ENCODE data around the gene OR52I2.
A peak's percentile ranks its signal among the peaks of the same experiment; 100 is the strongest.

OR52I2 gene
- 0 reads per million in 3 donors for total RNA-seq

GRCh38 chr11:4581443-4581842, at the start of gene OR52I2:
Gene OR52I2 (plus strand): TSS chr11:4581743.
- Histone ChIP-seq H3K9me3 (ENCODE audit: control insufficient read depth, low read length) (no peaks in the 10 kb centered on the region), H3K27ac (ENCODE audit: insufficient read depth, low read length, poor library complexity, severe bottlenecking) (no peak within 1 kb of the TSS), H3K36me3 (ENCODE audit: control insufficient read depth, insufficient read depth, low read length) (no peaks in the 10 kb centered on the region), H3K27me3 (replicated peaks; ENCODE audit: control insufficient read depth, insufficient read depth, low read length, poor library complexity, severe bottlenecking) (no peaks in the 10 kb centered on the region), H3K4me3 (ENCODE audit: insufficient read depth, low read depth, low read length, poor library complexity, severe bottlenecking) (no peak within 1 kb of the TSS), H3K4me1 (ENCODE audit: control insufficient read depth, insufficient read depth, low read length, poor library complexity, severe bottlenecking) (no peaks in the 10 kb centered on the region)
- DNase-seq: no peak

- H3K4me3 ChIP-seq (ENCODE audit: insufficient read depth, low read depth, low read length, poor library complexity, severe bottlenecking): no peak overlapping the region
- peak; percentile 4 to 12 (median 9) for DNase-seq
- H3K36me3 ChIP-seq (ENCODE audit: control insufficient read depth, insufficient read depth, low read length): no peaks in the 10 kb centered on the region
- no peaks in the 10 kb centered on the region for H3K9me3 ChIP-seq (ENCODE audit: control insufficient read depth, low read length)
- H3K4me1 ChIP-seq (ENCODE audit: control insufficient read depth, insufficient read depth, low read length, poor library complexity, severe bottlenecking): no peaks in the 10 kb centered on the region
- H3K27ac ChIP-seq (ENCODE audit: insufficient read depth, low read length, poor library complexity, severe bottlenecking): no peak overlapping the region
- H3K27me3 ChIP-seq (replicated peaks; ENCODE audit: control insufficient read depth, insufficient read depth, low read length, poor library complexity, severe bottlenecking): no peaks in the 10 kb centered on the region
Observed at GRCh38 chr11:4539603-4540219, 41.8 kb upstream of the OR52I2 start.

GRCh38 chr11:4541071-4541470, 40.5 kb upstream of the OR52I2 start:
- H3K4me3 ChIP-seq (ENCODE audit: insufficient read depth, low read depth, low read length, poor library complexity, severe bottlenecking): no peak overlapping the region
- H3K27me3 ChIP-seq (replicated peaks; ENCODE audit: control insufficient read depth, insufficient read depth, low read length, poor library complexity, severe bottlenecking): no peaks in the 10 kb centered on the region
- H3K36me3 ChIP-seq (ENCODE audit: control insufficient read depth, insufficient read depth, low read length): no peaks in the 10 kb centered on the region
- no peak for DNase-seq
- no peaks in the 10 kb centered on the region for H3K4me1 ChIP-seq (ENCODE audit: control insufficient read depth, insufficient read depth, low read length, poor library complexity, severe bottlenecking)
- H3K9me3 ChIP-seq (ENCODE audit: control insufficient read depth, low read length): no peaks in the 10 kb centered on the region
- no peak overlapping the region for H3K27ac ChIP-seq (ENCODE audit: insufficient read depth, low read length, poor library complexity, severe bottlenecking)

- no peaks in the 10 kb centered on the region for H3K9me3 ChIP-seq (ENCODE audit: control insufficient read depth, low read length)
- DNase-seq: no peak
- H3K4me1 ChIP-seq (ENCODE audit: control insufficient read depth, insufficient read depth, low read length, poor library complexity, severe bottlenecking): no peaks in the 10 kb centered on the region
- H3K4me3 ChIP-seq (ENCODE audit: insufficient read depth, low read depth, low read length, poor library complexity, severe bottlenecking): no peak overlapping the region
- H3K27me3 ChIP-seq (replicated peaks; ENCODE audit: control insufficient read depth, insufficient read depth, low read length, poor library complexity, severe bottlenecking): no peaks in the 10 kb centered on the region
- no peaks in the 10 kb centered on the region for H3K36me3 ChIP-seq (ENCODE audit: control insufficient read depth, insufficient read depth, low read length)
- no peak overlapping the region for H3K27ac ChIP-seq (ENCODE audit: insufficient read depth, low read length, poor library complexity, severe bottlenecking)
Observed at GRCh38 chr11:4543561-4543960, 38.0 kb upstream of the OR52I2 start.

GRCh38 chr11:4544891-4545290, 36.7 kb upstream of the OR52I2 start, which contains the start of gene OR52M1:
Gene OR52M1 (plus strand): TSS chr11:4545191. CDS start chr11:4545191, 0 bp downstream.
- H3K9me3 ChIP-seq (ENCODE audit: control insufficient read depth, low read length): no peaks in the 10 kb centered on the region
- no peaks in the 10 kb centered on the region for H3K27me3 ChIP-seq (replicated peaks; ENCODE audit: control insufficient read depth, insufficient read depth, low read length, poor library complexity, severe bottlenecking)
- DNase-seq: no peak
- H3K36me3 ChIP-seq (ENCODE audit: control insufficient read depth, insufficient read depth, low read length): no peaks in the 10 kb centered on the region
- no peaks in the 10 kb centered on the region for H3K4me1 ChIP-seq (ENCODE audit: control insufficient read depth, insufficient read depth, low read length, poor library complexity, severe bottlenecking)
- H3K4me3 ChIP-seq (ENCODE audit: insufficient read depth, low read depth, low read length, poor library complexity, severe bottlenecking): no peak within 1 kb of the TSS
- no peak within 1 kb of the TSS for H3K27ac ChIP-seq (ENCODE audit: insufficient read depth, low read length, poor library complexity, severe bottlenecking)

GRCh38 chr11:4546878-4547277, 34.7 kb upstream of the OR52I2 start:
- no peaks in the 10 kb centered on the region for H3K4me1 ChIP-seq (ENCODE audit: control insufficient read depth, insufficient read depth, low read length, poor library complexity, severe bottlenecking)
- H3K27ac ChIP-seq (ENCODE audit: insufficient read depth, low read length, poor library complexity, severe bottlenecking): no peak overlapping the region
- H3K36me3 ChIP-seq (ENCODE audit: control insufficient read depth, insufficient read depth, low read length): no peaks in the 10 kb centered on the region
- DNase-seq: no peak
- H3K9me3 ChIP-seq (ENCODE audit: control insufficient read depth, low read length): no peaks in the 10 kb centered on the region
- no peak overlapping the region for H3K4me3 ChIP-seq (ENCODE audit: insufficient read depth, low read depth, low read length, poor library complexity, severe bottlenecking)
- no peaks in the 10 kb centered on the region for H3K27me3 ChIP-seq (replicated peaks; ENCODE audit: control insufficient read depth, insufficient read depth, low read length, poor library complexity, severe bottlenecking)

- no peak overlapping the region for H3K4me3 ChIP-seq (ENCODE audit: insufficient read depth, low read depth, low read length, poor library complexity, severe bottlenecking)
- no peaks in the 10 kb centered on the region for H3K4me1 ChIP-seq (ENCODE audit: control insufficient read depth, insufficient read depth, low read length, poor library complexity, severe bottlenecking)
- no peak overlapping the region for H3K27ac ChIP-seq (ENCODE audit: insufficient read depth, low read length, poor library complexity, severe bottlenecking)
- no peaks in the 10 kb centered on the region for H3K9me3 ChIP-seq (ENCODE audit: control insufficient read depth, low read length)
- no peaks in the 10 kb centered on the region for H3K36me3 ChIP-seq (ENCODE audit: control insufficient read depth, insufficient read depth, low read length)
- H3K27me3 ChIP-seq (replicated peaks; ENCODE audit: control insufficient read depth, insufficient read depth, low read length, poor library complexity, severe bottlenecking): no peaks in the 10 kb centered on the region
- no peak for DNase-seq
Observed at GRCh38 chr11:4547416-4547815, 34.1 kb upstream of the OR52I2 start.

- Histone ChIP-seq H3K27ac (ENCODE audit: insufficient read depth, low read length, poor library complexity, severe bottlenecking) (no peak overlapping the region), H3K4me1 (ENCODE audit: control insufficient read depth, insufficient read depth, low read length, poor library complexity, severe bottlenecking) (no peaks in the 10 kb centered on the region), H3K4me3 (ENCODE audit: insufficient read depth, low read depth, low read length, poor library complexity, severe bottlenecking) (no peak overlapping the region), H3K27me3 (replicated peaks; ENCODE audit: control insufficient read depth, insufficient read depth, low read length, poor library complexity, severe bottlenecking) (no peaks in the 10 kb centered on the region), H3K9me3 (ENCODE audit: control insufficient read depth, low read length) (no peaks in the 10 kb centered on the region), H3K36me3 (ENCODE audit: control insufficient read depth, insufficient read depth, low read length) (no peaks in the 10 kb centered on the region)
- DNase-seq: no peak
Observed at GRCh38 chr11:4551346-4551979, 30.1 kb upstream of the OR52I2 start.

- Histone ChIP-seq H3K27ac (ENCODE audit: insufficient read depth, low read length, poor library complexity, severe bottlenecking) (no peak overlapping the region), H3K4me1 (ENCODE audit: control insufficient read depth, insufficient read depth, low read length, poor library complexity, severe bottlenecking) (no peaks in the 10 kb centered on the region), H3K36me3 (ENCODE audit: control insufficient read depth, insufficient read depth, low read length) (no peaks in the 10 kb centered on the region), H3K27me3 (replicated peaks; ENCODE audit: control insufficient read depth, insufficient read depth, low read length, poor library complexity, severe bottlenecking) (no peaks in the 10 kb centered on the region), H3K9me3 (ENCODE audit: control insufficient read depth, low read length) (no peaks in the 10 kb centered on the region), H3K4me3 (ENCODE audit: insufficient read depth, low read depth, low read length, poor library complexity, severe bottlenecking) (no peak overlapping the region)
- no peak for DNase-seq
Observed at GRCh38 chr11:4559527-4560440, 21.8 kb upstream of the OR52I2 start.

- H3K9me3 ChIP-seq (ENCODE audit: control insufficient read depth, low read length): no peaks in the 10 kb centered on the region
- H3K4me1 ChIP-seq (ENCODE audit: control insufficient read depth, insufficient read depth, low read length, poor library complexity, severe bottlenecking): no peaks in the 10 kb centered on the region
- H3K4me3 ChIP-seq (ENCODE audit: insufficient read depth, low read depth, low read length, poor library complexity, severe bottlenecking): no peak overlapping the region
- no peaks in the 10 kb centered on the region for H3K36me3 ChIP-seq (ENCODE audit: control insufficient read depth, insufficient read depth, low read length)
- H3K27ac ChIP-seq (ENCODE audit: insufficient read depth, low read length, poor library complexity, severe bottlenecking): no peak overlapping the region
- H3K27me3 ChIP-seq (replicated peaks; ENCODE audit: control insufficient read depth, insufficient read depth, low read length, poor library complexity, severe bottlenecking): no peaks in the 10 kb centered on the region
- DNase-seq: no peak
Observed at GRCh38 chr11:4560467-4560866, 21.1 kb upstream of the OR52I2 start.
